HepG2 (cell line): Measurements from ENCODE around the gene CEP57L1. TPM values are rescaled to one million over a fixed set of nuclear protein-coding genes. Genes with fewer than 3 reads are reported as not detected.
A peak's percentile ranks its signal among the peaks of the same experiment; 100 is the strongest.

Experiments used
- CSRNP1 ChIP-seq: sonication (generic); formaldehyde crosslinking; IDR thresholded peaks from 2 replicates; pipeline ENCODE4 v1.8.1; 2023; ENCODE audit warnings: mild to moderate bottlenecking, missing genetic modification reagents
- GTF3A ChIP-seq: sonication (generic); formaldehyde crosslinking; conservative IDR thresholded peaks from 2 replicates; pipeline ENCODE4 v1.4.0; 2020; ENCODE audit warnings: mild to moderate bottlenecking, missing genetic modification reagents
- HNF1A ChIP-seq, 2 experiments: sonication (generic) in 1 of 2; formaldehyde crosslinking in 1 of 2; IDR thresholded peaks; 2 replicates each; pipeline versions ENCODE4 v1.4.0 to v1.6.1; 2016 to 2020; ENCODE audit warnings: borderline replicate concordance in 1 of 2, low read depth in 1 of 2, mild to moderate bottlenecking in 1 of 2, missing genetic modification reagents in 1 of 2
- MATR3 ChIP-seq: sonication (generic); formaldehyde crosslinking; IDR thresholded peaks from 2 replicates; pipeline ENCODE4 v1.4.0; 2020; ENCODE audit warnings: missing genetic modification reagents
- NFKBIZ ChIP-seq: IDR thresholded peaks from 2 replicates; pipeline ENCODE4 v1.6.1; 2018; ENCODE audit warnings: missing genetic modification reagents, missing compliant biosample characterization
- NONO ChIP-seq, 2 experiments: fragments of 450-650 bp in 1 of 2; sonication (generic) in 1 of 2; formaldehyde crosslinking in 1 of 2; IDR thresholded peaks in 1 of 2; conservative IDR thresholded peaks in 1 of 2; 2 replicates each; pipeline versions ENCODE4 v1.6.1 to v1.8.0; 2017 to 2022; ENCODE audit warnings: mild to moderate bottlenecking in 1 of 2, missing genetic modification reagents in 1 of 2, moderate library complexity in 1 of 2
- PBX3 ChIP-seq: sonication (generic); formaldehyde crosslinking; IDR thresholded peaks from 2 replicates; pipeline ENCODE4 v1.8.1; 2023; ENCODE audit warnings: missing genetic modification reagents, inconsistent platforms, borderline replicate concordance
- POLR2AphosphoS2 ChIP-seq: IDR thresholded peaks from 2 replicates; pipeline ENCODE4 v1.6.1; 2011; ENCODE audit warnings: low read depth, low read length, improper control_type of control experiment
- RXRA ChIP-seq: sonication (generic); formaldehyde crosslinking; IDR thresholded peaks from 2 replicates; pipeline ENCODE4 v1.5.1; 2020; ENCODE audit warnings: missing genetic modification reagents
- SMYD3 ChIP-seq: sonication (generic); formaldehyde crosslinking; IDR thresholded peaks from 2 replicates; pipeline ENCODE4 v1.8.1; 2023; ENCODE audit warnings: mild to moderate bottlenecking, missing genetic modification reagents
- TCF7 ChIP-seq: sonication (generic); IDR thresholded peaks from 2 replicates; pipeline ENCODE4 v1.6.1; 2016; ENCODE audit warnings: antibody characterized with exemption, low read depth
- ZFP90 ChIP-seq: sonication (generic); formaldehyde crosslinking; IDR thresholded peaks from 2 replicates; pipeline ENCODE4 v1.8.0; 2022; ENCODE audit warnings: missing genetic modification reagents, mild to moderate bottlenecking, inconsistent platforms, borderline replicate concordance
- ZNF275 ChIP-seq: sonication (generic); formaldehyde crosslinking; IDR thresholded peaks from 2 replicates; pipeline ENCODE4 v1.8.0; 2022; ENCODE audit warnings: missing genetic modification reagents, mild to moderate bottlenecking, inconsistent platforms, borderline replicate concordance
- ZNF333 ChIP-seq: sonication (generic); formaldehyde crosslinking; IDR thresholded peaks from 2 replicates; pipeline ENCODE4 v1.4.0; 2020; ENCODE audit warnings: mild to moderate bottlenecking, missing genetic modification reagents, borderline replicate concordance
- ZNF33A ChIP-seq: sonication (generic); formaldehyde crosslinking; IDR thresholded peaks from 2 replicates; pipeline ENCODE4 v1.5.1; 2020; ENCODE audit warnings: missing genetic modification reagents, mild to moderate bottlenecking, moderate library complexity, borderline replicate concordance
- ZNF558 ChIP-seq: sonication (generic); formaldehyde crosslinking; IDR thresholded peaks from 2 replicates; pipeline ENCODE4 v1.9.0; 2022; ENCODE audit warnings: mild to moderate bottlenecking, missing genetic modification reagents, borderline replicate concordance
- ZNF570 ChIP-seq: sonication (generic); formaldehyde crosslinking; IDR thresholded peaks from 2 replicates; pipeline ENCODE4 v1.4.0; 2020; ENCODE audit warnings: mild to moderate bottlenecking, missing genetic modification reagents, borderline replicate concordance
- ZNF781 ChIP-seq: sonication (generic); formaldehyde crosslinking; IDR thresholded peaks from 2 replicates; pipeline ENCODE4 v1.5.1; 2020; ENCODE audit warnings: borderline replicate concordance, mild to moderate bottlenecking, missing genetic modification reagents; ENCODE audit errors: not compliant biosample characterization
- ZSCAN25 ChIP-seq: sonication (generic); formaldehyde crosslinking; IDR thresholded peaks from 2 replicates; pipeline ENCODE4 v1.8.0; 2022; ENCODE audit warnings: mild to moderate bottlenecking, missing genetic modification reagents
- polyA plus RNA-seq, 8 experiments: library from polyadenylated mRNA; depleted of rRNA in 3 of 8; stranded (reverse) in 7 of 8; unstranded in 1 of 8; fragments of >200 nt; fragmentation: Illumina TruSeq in 4 of 8; extraction: Trizol in 4 of 8; gene quantifications; 2 replicates each; pipeline versions ENCODE4 v1.2.1 to v1.2.3, GENCODE V29; 2011 to 2016; ENCODE audit warnings: low read depth in 4 of 8, missing spikeins in 1 of 8, mixed read lengths in 1 of 8; ENCODE audit not compliant: insufficient read depth in 1 of 8
- total RNA-seq, 5 experiments: library from RNA; depleted of rRNA; stranded (reverse); fragments of >200 nt; fragmentation: Illumina TruSeq; extraction: Trizol; gene quantifications; 2 replicates each; pipeline ENCODE4 v1.2.3, GENCODE V29; 2016; ENCODE audit warnings: low read depth in 1 of 5

The CEP57L1 gene
- total and polyA plus RNA-seq, 2 of the 13 experiments (the other 11 are each of a cell fraction or from before 2014, with no cell fraction given) = 7.7 to 15.5 TPM

- peak; percentile 46; the same call in 1 of the 2 replicates for TF ChIP-seq ZFP90 (CRISPR knock-in tag)
- no peak for TF ChIP-seq NONO (IDR thresholded peaks at IDR 0.05)
- 0 out of 2 replicates have a peak, but pooled peaks have one; percentile 29 for TF ChIP-seq NONO (CRISPR knock-in tag; conservative IDR thresholded peaks at IDR 0.05)
- TF ChIP-seq NFKBIZ (CRISPR knock-in tag) = no peak
- no peak for TF ChIP-seq SMYD3 (CRISPR knock-in tag)
- peak; percentile 85; the same call in 1 of the 2 replicates for TF ChIP-seq GTF3A
- TF ChIP-seq RXRA = no peak
- TF ChIP-seq ZNF558 (CRISPR knock-in tag) = 0 out of 2 replicates have a peak, but pooled peaks have one; percentile 55
- TF ChIP-seq POLR2AphosphoS2 = no peak
- no peak for TF ChIP-seq ZNF333 (CRISPR knock-in tag)
- 0 out of 2 replicates have a peak, but pooled peaks have one; percentile 42 for TF ChIP-seq ZNF33A (CRISPR knock-in tag)
- TF ChIP-seq ZSCAN25 = no peak
- TF ChIP-seq TCF7 = no peak
- no peak for TF ChIP-seq ZNF570 (CRISPR knock-in tag)
- TF ChIP-seq ZNF275 (CRISPR knock-in tag) = no peak; the same call in 1 of the 2 replicates
- no peak for TF ChIP-seq MATR3 (CRISPR knock-in tag)
- TF ChIP-seq CSRNP1 (CRISPR knock-in tag) = no peak
- no peak for TF ChIP-seq ZNF781 (CRISPR knock-in tag)
- TF ChIP-seq PBX3 (CRISPR knock-in tag) = no peak
- no peak for TF ChIP-seq HNF1A (IDR thresholded peaks at IDR 0.05; ENCODE audit: low read depth)
- TF ChIP-seq HNF1A (CRISPR knock-in tag; IDR thresholded peaks at IDR 0.05; ENCODE audit: borderline replicate concordance) = no peak; the same call in 1 of the 2 replicates
Observed at GRCh38 chr6:109095036-109095834, at the start of gene CEP57L1 (continued).
